DND-41 (cell line): ENCODE results near the gene GMEB2.

Source experiments
- EZH2 ChIP-seq: IDR thresholded peaks from 3 replicates; pipeline ENCODE4 v1.6.1; 2012; ENCODE audit warnings: borderline replicate concordance, low read depth, mild to moderate bottlenecking, moderate library complexity, low read length, inconsistent platforms; ENCODE audit not compliant: severe bottlenecking
- TF ChIP-seq, protein P1 (sequence below): IDR thresholded peaks from 2 replicates; pipeline ENCODE4 v1.5.1; 2012; ENCODE audit warnings: borderline replicate concordance, low read length, moderate library complexity, mild to moderate bottlenecking; ENCODE audit not compliant: poor library complexity, severe bottlenecking; ENCODE audit errors: extremely low read depth

DNA sequence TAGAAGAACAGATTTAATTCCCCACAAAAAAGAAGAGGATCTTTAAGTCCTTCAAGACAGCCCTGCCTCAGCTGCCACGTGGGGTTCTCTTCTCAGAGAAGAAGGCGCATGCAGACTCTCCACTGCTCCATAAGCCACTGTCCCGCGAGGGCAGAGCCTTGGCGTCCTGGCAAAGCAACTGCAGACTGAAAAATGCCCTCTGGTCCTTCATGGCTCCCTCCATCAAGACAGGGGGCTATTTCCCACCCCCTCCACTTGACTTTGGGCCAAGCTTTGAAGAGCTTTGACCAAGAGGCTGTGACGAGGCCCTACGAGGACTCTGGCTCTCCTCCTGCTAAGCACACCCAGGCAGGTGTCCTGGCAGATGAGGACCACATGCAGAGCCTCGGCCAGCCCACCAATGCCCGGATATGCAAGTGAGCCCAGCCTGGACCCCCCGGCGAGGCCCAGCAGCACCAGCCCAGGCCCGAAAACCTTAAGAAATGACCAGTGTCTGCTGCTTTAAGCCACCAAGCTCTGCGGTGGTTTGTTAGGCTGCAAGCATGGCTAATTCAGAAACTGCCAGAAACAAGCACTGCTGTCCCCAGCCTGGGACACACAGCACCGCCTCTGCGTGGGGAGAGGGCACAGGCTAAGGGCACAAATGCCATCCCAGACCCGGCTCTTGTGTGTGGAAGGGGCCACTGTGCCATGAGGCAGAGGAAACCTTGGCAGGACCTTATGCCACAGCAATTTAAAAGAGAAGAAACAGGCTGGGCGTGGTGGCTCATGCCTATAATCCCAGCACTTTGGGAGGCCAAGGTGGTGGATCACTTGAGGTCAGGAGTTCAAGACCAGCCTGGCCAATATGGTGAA is 16.1 kb downstream of the GMEB2 start:
- TF ChIP-seq, protein P1, sequence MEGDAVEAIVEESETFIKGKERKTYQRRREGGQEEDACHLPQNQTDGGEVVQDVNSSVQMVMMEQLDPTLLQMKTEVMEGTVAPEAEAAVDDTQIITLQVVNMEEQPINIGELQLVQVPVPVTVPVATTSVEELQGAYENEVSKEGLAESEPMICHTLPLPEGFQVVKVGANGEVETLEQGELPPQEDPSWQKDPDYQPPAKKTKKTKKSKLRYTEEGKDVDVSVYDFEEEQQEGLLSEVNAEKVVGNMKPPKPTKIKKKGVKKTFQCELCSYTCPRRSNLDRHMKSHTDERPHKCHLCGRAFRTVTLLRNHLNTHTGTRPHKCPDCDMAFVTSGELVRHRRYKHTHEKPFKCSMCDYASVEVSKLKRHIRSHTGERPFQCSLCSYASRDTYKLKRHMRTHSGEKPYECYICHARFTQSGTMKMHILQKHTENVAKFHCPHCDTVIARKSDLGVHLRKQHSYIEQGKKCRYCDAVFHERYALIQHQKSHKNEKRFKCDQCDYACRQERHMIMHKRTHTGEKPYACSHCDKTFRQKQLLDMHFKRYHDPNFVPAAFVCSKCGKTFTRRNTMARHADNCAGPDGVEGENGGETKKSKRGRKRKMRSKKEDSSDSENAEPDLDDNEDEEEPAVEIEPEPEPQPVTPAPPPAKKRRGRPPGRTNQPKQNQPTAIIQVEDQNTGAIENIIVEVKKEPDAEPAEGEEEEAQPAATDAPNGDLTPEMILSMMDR, result no peak
- no peak for TF ChIP-seq EZH2
